H1 (cell line): Measurements from ENCODE around the gene PTPN12. TPM values are rescaled to one million over a fixed set of nuclear protein-coding genes. Genes with fewer than 3 reads are reported as not detected.
A peak's percentile ranks its signal among the peaks of the same experiment; 100 is the strongest.

ENCODE experiments used
- CTCF ChIA-PET: fragments of 300-600 bp; sonication (Branson Sonifier 250); formaldehyde crosslinking; loops from one replicate; lab custom pipeline; 2021; ENCODE audit not compliant: partially characterized antibody; lab: Charles Lee
- POLR2A ChIA-PET: fragments of 300-600 bp; sonication (Branson Sonifier 250); formaldehyde crosslinking; loops from one replicate; lab custom pipeline; 2021; ENCODE audit warnings: inconsistent platforms; ENCODE audit not compliant: partially characterized antibody; lab: Charles Lee
- DNase-seq, 2 experiments: peaks; one replicate each; pipeline versions ENCODE4 v3.0.0 to v3.0.0-alpha.2; 2010 to 2022; ENCODE audit warnings: low spot score in 2 of 2, low read depth in 1 of 2, mixed read lengths in 1 of 2
- FAIRE-seq: peaks from 2 replicates; lab custom pipeline; 2011; peaks lifted over from hg19 to GRCh38; lab: Jason Lieb, UNC
- H2AFZ ChIP-seq: 2 replicates; pipeline ENCODE4 v1.8.1; 2012; ENCODE audit warnings: low read length, inconsistent platforms
- H2AK5ac ChIP-seq: 2 replicates; pipeline ENCODE4 v1.6.1; 2013; ENCODE audit warnings: low read depth, low read length
- H2BK120ac ChIP-seq: replicated peaks from 2 replicates; pipeline ENCODE3; 2013; ENCODE audit warnings: low read depth, low read length, inconsistent platforms
- H2BK12ac ChIP-seq: 2 replicates; pipeline ENCODE4 v1.6.1; 2013; ENCODE audit warnings: low read depth, low read length
- H2BK15ac ChIP-seq: 2 replicates; pipeline ENCODE4 v1.6.1; 2013; ENCODE audit warnings: low read length
- H2BK20ac ChIP-seq: 2 replicates; pipeline ENCODE4 v1.6.1; 2013; ENCODE audit warnings: low read length
- H2BK5ac ChIP-seq: 2 replicates; pipeline ENCODE4 v1.6.1; 2013; ENCODE audit warnings: low read depth, low read length
- H3K14ac ChIP-seq: 2 replicates; pipeline ENCODE4 v1.6.1; 2013; ENCODE audit warnings: inconsistent platforms; ENCODE audit not compliant: insufficient read length
- H3K18ac ChIP-seq: 2 replicates; pipeline ENCODE4 v1.6.1; 2013; ENCODE audit warnings: low read length; ENCODE audit errors: extremely low read depth
- H3K23ac ChIP-seq: 2 replicates; pipeline ENCODE4 v1.6.1; 2013; ENCODE audit warnings: inconsistent platforms; ENCODE audit not compliant: insufficient read length
- H3K23me2 ChIP-seq: 2 replicates; pipeline ENCODE4 v1.6.1; 2013; ENCODE audit warnings: low read depth, low read length
- H3K27ac ChIP-seq: 2 replicates; pipeline ENCODE4 v1.6.1; 2011; ENCODE audit warnings: low read depth, low read length, inconsistent platforms
- H3K27me3 ChIP-seq, 4 experiments: replicated peaks in 1 of 4; 1 replicate in 1 of 4; 2 replicates in 3 of 4; pipeline versions ENCODE4 v1.6.1 to v1.8.1; 2011 to 2013; ENCODE audit warnings: low read length in 3 of 4, mild to moderate bottlenecking in 3 of 4, inconsistent platforms in 2 of 4, mixed read lengths in 2 of 4, moderate library complexity in 1 of 4; ENCODE audit not compliant: control insufficient read depth in 3 of 4, insufficient read depth in 3 of 4; ENCODE audit errors: extremely low read depth in 1 of 4
- H3K36me3 ChIP-seq, 4 experiments: 2 replicates each; pipeline versions ENCODE4 v1.6.1 to v1.8.1; 2011 to 2013; ENCODE audit warnings: mild to moderate bottlenecking in 4 of 4, low read length in 3 of 4, moderate library complexity in 2 of 4, control low read depth in 1 of 4, inconsistent platforms in 1 of 4; ENCODE audit not compliant: insufficient read depth in 4 of 4, control insufficient read depth in 2 of 4
- H3K4ac ChIP-seq: replicated peaks from 2 replicates; pipeline ENCODE3; 2013; ENCODE audit warnings: low read length, low read depth, mixed read lengths, inconsistent platforms; ENCODE audit not compliant: insufficient read length
- H3K4me1 ChIP-seq, 4 experiments: replicated peaks in 1 of 4; 1 replicate in 1 of 4; 2 replicates in 3 of 4; pipeline versions ENCODE4 v1.6.1 to v1.8.1; 2011 to 2013; ENCODE audit warnings: low read length in 3 of 4, inconsistent platforms in 2 of 4, mixed read lengths in 1 of 4; ENCODE audit not compliant: insufficient read depth in 4 of 4, control insufficient read depth in 3 of 4
- H3K4me2 ChIP-seq, 2 experiments: 2 replicates each; pipeline versions ENCODE4 v1.6.1 to v1.8.1; 2011 to 2013; ENCODE audit warnings: low read depth in 2 of 2, low read length in 2 of 2, control low read depth in 1 of 2, inconsistent platforms in 1 of 2, mild to moderate bottlenecking in 1 of 2; ENCODE audit not compliant: insufficient read depth in 1 of 2
- H3K4me3 ChIP-seq, 4 experiments: fragments of 200-600, 300-600 bp in 1 of 4; sonication (generic), shearing (Covaris generic), sonication (Bioruptor Twin) in 1 of 4; 2 replicates each; pipeline versions ENCODE4 v1.5.1 to v1.8.1; 2011 to 2016; ENCODE audit warnings: low read length in 4 of 4, low read depth in 3 of 4, control low read depth in 2 of 4, inconsistent platforms in 2 of 4, mild to moderate bottlenecking in 2 of 4, mixed read lengths in 1 of 4, moderate library complexity in 1 of 4; ENCODE audit not compliant: insufficient read depth in 2 of 4; ENCODE audit errors: extremely low read depth in 1 of 4
- H3K56ac ChIP-seq: replicated peaks from 2 replicates; pipeline ENCODE3; 2013; ENCODE audit warnings: low read depth, mild to moderate bottlenecking, mixed read lengths, low read length, inconsistent platforms; ENCODE audit not compliant: insufficient read length
- H3K79me1 ChIP-seq: 2 replicates; pipeline ENCODE4 v1.6.1; 2013; ENCODE audit warnings: low read depth, low read length, control low read depth
- H3K79me2 ChIP-seq, 2 experiments: 2 replicates each; pipeline versions ENCODE4 v1.6.1 to v1.8.1; 2012 to 2013; ENCODE audit warnings: low read length in 2 of 2, mild to moderate bottlenecking in 2 of 2, inconsistent platforms in 1 of 2; ENCODE audit not compliant: insufficient read depth in 2 of 2, control insufficient read depth in 1 of 2
- H3K9ac ChIP-seq, 4 experiments: replicated peaks in 1 of 4; 1 replicate in 1 of 4; 2 replicates in 3 of 4; pipeline versions ENCODE4 v1.6.1 to v1.8.1; 2011 to 2013; ENCODE audit warnings: low read depth in 3 of 4, low read length in 3 of 4, control low read depth in 2 of 4, mild to moderate bottlenecking in 2 of 4, moderate library complexity in 2 of 4, inconsistent platforms in 1 of 4; ENCODE audit errors: extremely low read depth in 1 of 4
- H3K9me3 ChIP-seq, 2 experiments: 2 replicates each; pipeline versions ENCODE4 v1.6.1 to v1.8.1; 2012 to 2013; ENCODE audit warnings: mild to moderate bottlenecking in 2 of 2, moderate library complexity in 2 of 2, control low read depth in 1 of 2, inconsistent platforms in 1 of 2, low read depth in 1 of 2, low read length in 1 of 2, mixed read lengths in 1 of 2; ENCODE audit not compliant: insufficient read depth in 2 of 2
- H4K20me1 ChIP-seq, 2 experiments: replicated peaks in 1 of 2; 2 replicates each; pipeline versions ENCODE3 to v1.8.1; 2011 to 2013; ENCODE audit warnings: inconsistent platforms in 2 of 2, low read length in 2 of 2, mild to moderate bottlenecking in 1 of 2; ENCODE audit not compliant: insufficient read depth in 2 of 2, control insufficient read depth in 1 of 2
- H4K5ac ChIP-seq: 2 replicates; pipeline ENCODE4 v1.6.1; 2013; ENCODE audit warnings: low read length, low read depth, mixed read lengths, inconsistent platforms; ENCODE audit not compliant: insufficient read length
- H4K8ac ChIP-seq: 2 replicates; pipeline ENCODE4 v1.8.0; 2013; ENCODE audit warnings: mild to moderate bottlenecking, moderate library complexity, low read length, inconsistent platforms; ENCODE audit not compliant: insufficient read depth; ENCODE audit errors: extremely low read depth
- H4K91ac ChIP-seq: replicated peaks from 2 replicates; pipeline ENCODE3; 2013; ENCODE audit warnings: low read length, mixed read lengths, inconsistent platforms; ENCODE audit not compliant: insufficient read length
- JUND ChIP-seq: IDR thresholded peaks from 2 replicates; pipeline ENCODE4 v1.6.1; 2011; ENCODE audit warnings: mild to moderate bottlenecking, improper control_type of control experiment, low read length
- KDM1A ChIP-seq: fragments of 200-600, 300-600 bp; sonication (generic); IDR thresholded peaks from 2 replicates; pipeline ENCODE4 v1.7.1; 2016; ENCODE audit warnings: mild to moderate bottlenecking, low read length, borderline replicate concordance
- WGBS, 2 experiments: shearing (Covaris generic) in 1 of 2; methylation state at CpG; one replicate each; pipeline versions ENCODE4 v1.1.6 to v1.1.7; 2013 to 2015; ENCODE audit warnings: low lambda C conversion rate in 2 of 2, mixed read lengths in 2 of 2, inconsistent platforms in 1 of 2, low coverage in 1 of 2, missing lambda C conversion rate in 1 of 2; ENCODE audit not compliant: insufficient replicate concordance in 2 of 2, insufficient coverage in 1 of 2, insufficient read length in 1 of 2; ENCODE audit errors: extremely low coverage in 1 of 2, missing lambda C conversion rate in 1 of 2; 5-methylcytosine and 5-hydroxymethylcytosine counted together
- polyA plus RNA-seq, 7 experiments: library from polyadenylated mRNA; depleted of rRNA in 3 of 7; stranded (reverse) in 5 of 7; unstranded in 2 of 7; fragments of >200 nt in 5 of 7; fragments of 200-250 nt in 2 of 7; gene quantifications; 1 replicate in 5 of 7; 2 replicates in 1 of 7; 4 replicates in 1 of 7; pipeline versions ENCODE4 v1.2.1 to v1.2.3, GENCODE V29; 2011 to 2013; ENCODE audit warnings: missing spikeins in 2 of 7, mixed read lengths in 2 of 7
- total RNA-seq: library from RNA; stranded (reverse); fragmentation: NEBNext Ultra II Directional; extraction: Animal tissue kit (Norgen Biotek cat#: 25700); gene quantifications from 2 replicates; pipeline ENCODE4 v1.2.1, GENCODE V29; 2021

PTPN12 gene
- total and polyA plus RNA-seq, 2 of the 8 experiments (the other 6 are each of a cell fraction or from before 2014, with no cell fraction given): 39.7 to 132 TPM

- Histone ChIP-seq H3K79me2 (peaks cover 11 to 93% of the 10 kb centered on the region in 2 experiments), H3K4me2 (no peak overlapping the region), H3K4me1 (peaks cover 0 to 3% (median 1%) of the 10 kb centered on the region in 4 experiments; a peak in 4 of 7 replicates), H3K18ac (no peak overlapping the region), H3K79me1 (no peaks in the 10 kb centered on the region), H2BK12ac (no peak overlapping the region), H3K23me2 (no peaks in the 10 kb centered on the region; the same call in 1 of the 2 replicates), H2AK5ac (no peak overlapping the region), H3K27ac (no peak overlapping the region), H3K36me3 (peaks cover 4 to 13% (median 11%) of the 10 kb centered on the region in 4 experiments; a peak in 7 of 8 replicates), H3K9me3 (no peaks in the 10 kb centered on the region), H2AFZ (no peak overlapping the region), H3K9ac (no peak overlapping the region), H2BK5ac (no peak overlapping the region), H3K4ac (no peak overlapping the region), H2BK15ac (no peak overlapping the region), H4K20me1 (peaks cover 9 to 16% of the 10 kb centered on the region in 2 experiments), H2BK20ac (no peak overlapping the region), H3K14ac (no peak overlapping the region), H3K23ac (no peak overlapping the region), H4K5ac (no peak overlapping the region), H4K91ac (no peak overlapping the region), H3K56ac (no peak overlapping the region), H2BK120ac (no peak overlapping the region), H3K4me3 (no peak overlapping the region), H3K27me3 (no peaks in the 10 kb centered on the region), H4K8ac (no peak overlapping the region)
- FAIRE-seq (no peak), DNase-seq (no peak)
- TF ChIP-seq JUND (no peak), KDM1A (peak; percentile 20; the same call in 1 of the 2 replicates)
- 90% methylated on average over 8 of the region's 8 CpGs; no CpG with 5 or more reads in 1 of the 2 experiments for WGBS, 2 experiments
- POLR2A ChIA-PET: no interaction called here
- CTCF ChIA-PET: no interaction called here
Observed at GRCh38 chr7:77569514-77570232, 32.6 kb downstream of the PTPN12 start.
